Panc1 (cell line): ENCODE measurements around the gene BCORL1. TPM values are rescaled to one million over a fixed set of nuclear protein-coding genes. Genes with fewer than 3 reads are reported as not detected.

ENCODE experiments used
- ATAC-seq: fragments of 200-7000 bp; cut with Tn5 transposase; 2 replicates; pipeline ENCODE4 v1.9.1; 2020; ENCODE audit warnings: mild to moderate bottlenecking, moderate library complexity
- BruUV-seq: library from RNA; stranded (reverse); fragments of 400-500 nt; replicated peaks from 2 replicates; lab custom pipeline; 2021; lab: Mats Ljungman, UMichigan
- CTCF ChIA-PET: fragments of 300-600 bp; sonication (Branson Sonifier 250); formaldehyde crosslinking; loops from one replicate; lab custom pipeline; 2022; ENCODE audit warnings: antibody characterized with exemption; lab: Charles Lee
- POLR2A ChIA-PET: fragments of 300-600 bp; sonication (Branson Sonifier 250); formaldehyde crosslinking; loops from one replicate; lab custom pipeline; 2022; ENCODE audit warnings: antibody characterized with exemption; lab: Charles Lee
- DNase-seq: peaks from one replicate; pipeline ENCODE4 v3.0.0-alpha.2; 2010; ENCODE audit warnings: low read depth, low spot score
- H3K27ac ChIP-seq: 2 replicates; pipeline ENCODE4 v1.5.1; 2011; ENCODE audit warnings: mild to moderate bottlenecking, low read length, inconsistent platforms
- H3K27me3 ChIP-seq: fragments of 200-500 bp; sonication (Bioruptor generic); 2 replicates; pipeline ENCODE4 v1.6.0; 2014; ENCODE audit warnings: low read length, inconsistent platforms; ENCODE audit not compliant: control insufficient read depth, insufficient read depth
- H3K36me3 ChIP-seq: fragments of 200-500 bp; sonication (Bioruptor generic); 2 replicates; pipeline ENCODE4 v1.5.1; 2014; ENCODE audit warnings: inconsistent platforms, mild to moderate bottlenecking, low read length, moderate library complexity; ENCODE audit not compliant: control insufficient read depth, insufficient read depth
- H3K4me1 ChIP-seq: 2 replicates; pipeline ENCODE4 v1.5.1; 2011; ENCODE audit warnings: inconsistent platforms, mild to moderate bottlenecking, low read length, moderate library complexity; ENCODE audit not compliant: control insufficient read depth, insufficient read depth
- H3K4me3 ChIP-seq, 2 experiments: 2 replicates each; pipeline ENCODE4 v1.5.1; 2011 to 2012; ENCODE audit warnings: low read depth in 2 of 2, low read length in 2 of 2, mild to moderate bottlenecking in 2 of 2, inconsistent platforms in 1 of 2, moderate library complexity in 1 of 2
- H3K9me3 ChIP-seq: fragments of 200-500 bp; sonication (Bioruptor generic); 2 replicates; pipeline ENCODE4 v1.5.1; 2014; ENCODE audit warnings: low read depth, mild to moderate bottlenecking, inconsistent platforms, low read length, moderate library complexity; ENCODE audit not compliant: control insufficient read depth, insufficient read depth
- CTCF ChIP-seq: fragments of 450-650 bp; IDR thresholded peaks from 2 replicates; pipeline ENCODE4 v1.5.1; 2017; ENCODE audit warnings: mild to moderate bottlenecking
- POLR2AphosphoS5 ChIP-seq: IDR thresholded peaks from 2 replicates; pipeline ENCODE4 v1.6.1; 2012; ENCODE audit warnings: mild to moderate bottlenecking, low read depth, low read length, moderate library complexity
- SIN3A ChIP-seq: IDR thresholded peaks from 2 replicates; pipeline ENCODE4 v1.6.1; 2012; ENCODE audit warnings: low read depth, mild to moderate bottlenecking, low read length, moderate library complexity, borderline replicate concordance; ENCODE audit not compliant: insufficient read depth
- TCF7L2 ChIP-seq: IDR thresholded peaks from 2 replicates; pipeline ENCODE4 v1.6.1; 2011; ENCODE audit warnings: mild to moderate bottlenecking, low read depth, low read length, inconsistent platforms
- in situ Hi-C: cut with HindIII; loops from 2 replicates; pipeline ENCODE4 v1.10.0; 2016; ENCODE audit warnings: low sequenced_read_pairs, low pct_unique_long_range_greater_than_20kb
- intact Hi-C: fragments of 100-400 bp; cut with micrococcal nuclease; formaldehyde crosslinking; loops from one replicate; pipeline ENCODE4 v1.10.0; 2022; ENCODE audit not compliant: unreplicated experiment
- total RNA-seq: library from RNA; stranded (reverse); gene quantifications from one replicate; pipeline ENCODE4 v1.2.1, GENCODE V29; 2021; ENCODE audit not compliant: unreplicated experiment
- TF ChIP-seq, protein P1 (sequence below), 2 experiments: IDR thresholded peaks; 2 replicates each; pipeline ENCODE4 v1.6.1; 2011 to 2012; ENCODE audit warnings: low read depth in 2 of 2, control low read depth in 1 of 2, low read length in 1 of 2, mild to moderate bottlenecking in 1 of 2, moderate library complexity in 1 of 2; ENCODE audit not compliant: insufficient read depth in 1 of 2

Gene BCORL1
- total RNA-seq, 1 experiment from 2014 or later = 67.4 TPM

DNA sequence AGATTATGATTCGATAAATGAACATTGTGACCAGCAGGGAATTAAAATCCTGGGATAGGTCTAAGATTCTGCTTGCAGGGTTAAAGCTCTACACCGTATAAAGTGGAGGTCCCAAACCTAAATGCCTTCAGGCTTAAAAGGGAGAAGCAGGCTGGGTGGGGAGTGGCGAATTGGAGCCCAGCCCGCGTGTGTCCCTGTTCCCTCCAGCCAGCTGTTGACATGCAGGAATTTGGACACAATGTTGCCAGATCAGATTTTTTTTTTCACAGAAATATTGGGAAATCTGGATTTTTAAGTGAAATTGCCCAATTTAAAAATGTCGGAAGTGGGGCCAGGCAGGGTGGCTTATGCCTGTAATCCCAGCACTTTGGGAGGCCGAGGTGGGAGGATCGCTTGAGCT is 67.4 kb downstream of the BCORL1 start:
- intact Hi-C loops = no loop called here
- no peak overlapping the region for H3K27ac ChIP-seq
- TF ChIP-seq POLR2AphosphoS5 (no peak), SIN3A (no peak), TCF7L2 (no peak), CTCF (no peak)
- TF ChIP-seq, protein P1, sequence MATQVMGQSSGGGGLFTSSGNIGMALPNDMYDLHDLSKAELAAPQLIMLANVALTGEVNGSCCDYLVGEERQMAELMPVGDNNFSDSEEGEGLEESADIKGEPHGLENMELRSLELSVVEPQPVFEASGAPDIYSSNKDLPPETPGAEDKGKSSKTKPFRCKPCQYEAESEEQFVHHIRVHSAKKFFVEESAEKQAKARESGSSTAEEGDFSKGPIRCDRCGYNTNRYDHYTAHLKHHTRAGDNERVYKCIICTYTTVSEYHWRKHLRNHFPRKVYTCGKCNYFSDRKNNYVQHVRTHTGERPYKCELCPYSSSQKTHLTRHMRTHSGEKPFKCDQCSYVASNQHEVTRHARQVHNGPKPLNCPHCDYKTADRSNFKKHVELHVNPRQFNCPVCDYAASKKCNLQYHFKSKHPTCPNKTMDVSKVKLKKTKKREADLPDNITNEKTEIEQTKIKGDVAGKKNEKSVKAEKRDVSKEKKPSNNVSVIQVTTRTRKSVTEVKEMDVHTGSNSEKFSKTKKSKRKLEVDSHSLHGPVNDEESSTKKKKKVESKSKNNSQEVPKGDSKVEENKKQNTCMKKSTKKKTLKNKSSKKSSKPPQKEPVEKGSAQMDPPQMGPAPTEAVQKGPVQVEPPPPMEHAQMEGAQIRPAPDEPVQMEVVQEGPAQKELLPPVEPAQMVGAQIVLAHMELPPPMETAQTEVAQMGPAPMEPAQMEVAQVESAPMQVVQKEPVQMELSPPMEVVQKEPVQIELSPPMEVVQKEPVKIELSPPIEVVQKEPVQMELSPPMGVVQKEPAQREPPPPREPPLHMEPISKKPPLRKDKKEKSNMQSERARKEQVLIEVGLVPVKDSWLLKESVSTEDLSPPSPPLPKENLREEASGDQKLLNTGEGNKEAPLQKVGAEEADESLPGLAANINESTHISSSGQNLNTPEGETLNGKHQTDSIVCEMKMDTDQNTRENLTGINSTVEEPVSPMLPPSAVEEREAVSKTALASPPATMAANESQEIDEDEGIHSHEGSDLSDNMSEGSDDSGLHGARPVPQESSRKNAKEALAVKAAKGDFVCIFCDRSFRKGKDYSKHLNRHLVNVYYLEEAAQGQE (IDR thresholded peaks at IDR 0.05; ENCODE audit: insufficient read depth in 1 of 2, low read depth in 2 of 2, low read length in 1 of 2) = no peak
- BruUV-seq = TSS peak; percentile 10
- POLR2A ChIA-PET = no interaction called here
- ATAC-seq (no peak), DNase-seq (no peak)
- H3K9me3 ChIP-seq = no peaks in the 10 kb centered on the region
- CTCF ChIA-PET = no interaction called here
- no peak overlapping the region for H3K4me3 ChIP-seq
- no peaks in the 10 kb centered on the region for H3K27me3 ChIP-seq
- H3K36me3 ChIP-seq = peaks cover 23% of the 10 kb centered on the region
- in situ Hi-C loops = no loop called here
- H3K4me1 ChIP-seq = no peaks in the 10 kb centered on the region

GRCh38 chrX:130051176-130051845 is 68.9 kb downstream of the BCORL1 start:
- no peaks in the 10 kb centered on the region for H3K9me3 ChIP-seq
- intact Hi-C loops = no loop called here
- ATAC-seq (no peak), DNase-seq (no peak)
- TF ChIP-seq POLR2AphosphoS5 (no peak), SIN3A (no peak), CTCF (no peak), TCF7L2 (no peak)
- TF ChIP-seq, protein P1 (IDR thresholded peaks at IDR 0.05; ENCODE audit: insufficient read depth in 1 of 2, low read depth in 2 of 2, low read length in 1 of 2) = no peak
- H3K36me3 ChIP-seq = peaks cover 22% of the 10 kb centered on the region
- H3K27me3 ChIP-seq = no peaks in the 10 kb centered on the region
- ChIA-PET CTCF (no interaction called here), POLR2A (no interaction called here)
- H3K4me3 ChIP-seq = no peak overlapping the region
- in situ Hi-C loops = no loop called here
- H3K4me1 ChIP-seq = no peaks in the 10 kb centered on the region
- H3K27ac ChIP-seq = no peak overlapping the region
- no TSS peak for BruUV-seq
